Measurements from ENCODE around the gene MIOX.

DNA sequence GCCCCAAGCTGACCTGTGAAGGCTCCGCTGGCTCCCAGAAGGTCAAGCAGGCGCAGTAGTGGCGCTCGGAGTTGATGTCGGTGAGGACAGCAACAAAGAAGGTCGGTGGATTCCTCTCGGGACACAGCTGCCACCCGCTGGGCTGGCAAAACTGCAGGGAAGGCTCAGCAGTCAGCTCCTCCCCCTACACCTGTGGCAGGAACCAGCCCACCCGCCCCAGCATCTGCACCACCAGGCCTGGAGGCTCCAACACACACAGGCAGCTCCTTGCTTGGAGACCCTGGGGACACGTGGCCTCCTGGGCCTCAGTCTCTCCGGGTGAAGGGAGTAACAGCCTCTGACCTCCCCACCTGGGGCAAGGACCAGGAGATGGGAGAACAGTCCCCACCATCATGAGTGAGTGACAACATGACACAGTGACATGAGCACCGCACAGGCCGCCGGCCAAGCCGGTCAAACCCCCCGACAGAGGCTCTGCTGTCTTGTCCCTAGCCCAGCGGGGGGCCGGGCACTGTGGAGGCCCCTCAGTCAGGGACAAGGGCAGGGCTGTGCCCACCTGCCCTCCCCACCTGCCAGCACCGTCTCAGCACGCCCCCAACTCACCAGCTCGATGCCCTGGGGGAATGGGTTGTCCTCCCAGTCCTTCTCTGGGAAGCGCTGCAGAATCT, 18.8 kb upstream of the MIOX start:
- TF ChIP-seq YY1 (IDR thresholded peaks at IDR 0.05; ENCODE audit: insufficient read depth, insufficient read length) (no peak), ZNF274 (IDR thresholded peaks at IDR 0.05; ENCODE audit: low read depth, low read length) (no peak), SUZ12 (IDR thresholded peaks at IDR 0.05; ENCODE audit: extremely low read depth, insufficient read depth, insufficient read length) (no peak)

All from NT2/D1 (cell line).